Lung (tissue), 12 donors: ENCODE measurements around the gene SERP2. TPM values are rescaled to one million over a fixed set of nuclear protein-coding genes. Genes with fewer than 3 reads are reported as not detected.

Experiments used
- ATAC-seq: fragments of 200-7000 bp; cut with Tn5 transposase; one replicate; pipeline ENCODE4 v1.9.1; 2020; ENCODE audit warnings: moderate number of reproducible peaks; ENCODE audit not compliant: insufficient read depth, low FRiP score
- DNase-seq, 3 donors: peaks; one replicate each; pipeline ENCODE4 v3.0.0-alpha.2; 2013 to 2017
- H3K27ac ChIP-seq, 2 donors: one replicate each; pipeline ENCODE4 v1.5.1; 2013; ENCODE audit warnings: mild to moderate bottlenecking in 2 of 2, moderate library complexity in 2 of 2, control low read depth in 1 of 2, inconsistent platforms in 1 of 2, low read depth in 1 of 2, low read length in 1 of 2
- H3K27me3 ChIP-seq, 3 donors: one replicate each; pipeline ENCODE4 v1.5.1; 2013; ENCODE audit warnings: low read length in 2 of 3; ENCODE audit not compliant: control insufficient read depth in 3 of 3, insufficient read depth in 3 of 3
- H3K36me3 ChIP-seq, 4 donors: one replicate each; pipeline ENCODE4 v1.5.1; 2013; ENCODE audit warnings: low read length in 4 of 4, mild to moderate bottlenecking in 1 of 4, moderate library complexity in 1 of 4; ENCODE audit not compliant: control insufficient read depth in 4 of 4, insufficient read depth in 4 of 4
- H3K4me1 ChIP-seq, 5 donors: one replicate each; pipeline ENCODE4 v1.5.1; 2013; ENCODE audit warnings: low read length in 5 of 5, mild to moderate bottlenecking in 2 of 5, moderate library complexity in 1 of 5; ENCODE audit not compliant: control insufficient read depth in 5 of 5, insufficient read depth in 5 of 5
- H3K4me3 ChIP-seq: one replicate; pipeline ENCODE4 v1.5.1; 2013; ENCODE audit warnings: mild to moderate bottlenecking, control low read depth, moderate library complexity
- H3K9ac ChIP-seq, 2 donors: one replicate each; pipeline ENCODE4 v1.5.1; 2013; ENCODE audit warnings: low read length in 2 of 2, control low read depth in 1 of 2; ENCODE audit not compliant: insufficient read depth in 1 of 2
- H3K9me3 ChIP-seq, 4 donors: one replicate each; pipeline ENCODE4 v1.5.1; 2013; ENCODE audit warnings: low read length in 3 of 4, mild to moderate bottlenecking in 1 of 4, moderate library complexity in 1 of 4; ENCODE audit not compliant: control insufficient read depth in 4 of 4, insufficient read depth in 3 of 4
- WGBS, 2 donors: extraction: QIAGEN DNeasy Blood & Tissue Kit; methylation state at CpG; one replicate each; pipeline ENCODE4 v1.1.7; 2013; 5-methylcytosine and 5-hydroxymethylcytosine counted together
- polyA plus RNA-seq, 2 donors: library from polyadenylated mRNA; stranded (reverse); fragments of 200-250 nt; gene quantifications; one replicate each; pipeline ENCODE4 v1.2.1, GENCODE V29; 2013
- total RNA-seq, 2 donors: library from RNA; depleted of rRNA in 1 of 2; stranded (reverse); fragments of >200 nt in 1 of 2; gene quantifications; one replicate each; pipeline ENCODE4 v1.2.1, GENCODE V29; 2014 to 2021
- TF ChIP-seq, protein P1 (sequence below): IDR thresholded peaks from 2 replicates; pipeline ENCODE4 v1.5.1; 2012; ENCODE audit warnings: mild to moderate bottlenecking; ENCODE audit errors: control extremely low read depth, extremely low read depth
- donor health status: control.
- donor health status: control.
- donor health status: Bipolar disorder and iron deficiency.
- donor health status: healthy.
- donor health status: DM: yes; HTN: yes; CAD: no.

Gene SERP2
- total and polyA plus RNA-seq, 4 donors = 4.2 to 6.9 (median 5.9) TPM

DNA sequence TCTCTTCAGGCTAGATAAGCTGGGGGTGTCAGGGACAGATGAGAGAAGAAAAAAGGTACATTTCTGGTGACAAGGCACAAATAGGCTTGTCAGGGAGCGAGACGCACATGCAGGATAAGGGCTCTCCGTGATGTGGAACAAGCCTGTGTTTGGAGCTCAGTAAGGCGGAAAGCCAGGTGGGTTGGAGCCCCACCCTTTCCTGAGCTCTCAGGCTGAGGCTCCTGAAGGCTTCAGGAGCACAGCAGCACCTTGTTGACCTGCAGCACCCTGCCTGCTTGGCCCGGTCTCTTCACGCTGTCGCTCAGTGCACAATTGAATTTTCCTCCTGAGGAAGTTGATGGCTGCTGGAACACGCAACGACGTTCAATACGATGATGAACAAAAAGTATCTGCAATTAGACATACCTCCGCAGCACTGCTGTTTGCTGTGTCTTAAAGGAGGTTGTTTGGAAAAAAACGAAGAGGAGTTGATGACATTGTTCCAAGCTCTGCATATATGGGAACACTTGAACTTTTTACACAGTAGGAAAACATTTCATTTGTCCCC lies 29.3 kb downstream of the SERP2 start:
- Histone ChIP-seq H3K4me1 (peaks cover 0 to 21% (median 4%) of the 10 kb centered on the region in 5 donors), H3K9ac (no peak overlapping the region), H3K27me3 (no peaks in the 10 kb centered on the region), H3K36me3 (no peaks in the 10 kb centered on the region), H3K27ac (no peak overlapping the region), H3K9me3 (no peaks in the 10 kb centered on the region), H3K4me3 (no peak overlapping the region)
- DNase-seq (peak in 1 of 3 donors; percentile 23), ATAC-seq (no peak)
- WGBS, 2 donors = 72 to 76% methylated on average over 13 of the region's 13 CpGs
- TF ChIP-seq, protein P1, sequence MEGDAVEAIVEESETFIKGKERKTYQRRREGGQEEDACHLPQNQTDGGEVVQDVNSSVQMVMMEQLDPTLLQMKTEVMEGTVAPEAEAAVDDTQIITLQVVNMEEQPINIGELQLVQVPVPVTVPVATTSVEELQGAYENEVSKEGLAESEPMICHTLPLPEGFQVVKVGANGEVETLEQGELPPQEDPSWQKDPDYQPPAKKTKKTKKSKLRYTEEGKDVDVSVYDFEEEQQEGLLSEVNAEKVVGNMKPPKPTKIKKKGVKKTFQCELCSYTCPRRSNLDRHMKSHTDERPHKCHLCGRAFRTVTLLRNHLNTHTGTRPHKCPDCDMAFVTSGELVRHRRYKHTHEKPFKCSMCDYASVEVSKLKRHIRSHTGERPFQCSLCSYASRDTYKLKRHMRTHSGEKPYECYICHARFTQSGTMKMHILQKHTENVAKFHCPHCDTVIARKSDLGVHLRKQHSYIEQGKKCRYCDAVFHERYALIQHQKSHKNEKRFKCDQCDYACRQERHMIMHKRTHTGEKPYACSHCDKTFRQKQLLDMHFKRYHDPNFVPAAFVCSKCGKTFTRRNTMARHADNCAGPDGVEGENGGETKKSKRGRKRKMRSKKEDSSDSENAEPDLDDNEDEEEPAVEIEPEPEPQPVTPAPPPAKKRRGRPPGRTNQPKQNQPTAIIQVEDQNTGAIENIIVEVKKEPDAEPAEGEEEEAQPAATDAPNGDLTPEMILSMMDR = no peak

DNA sequence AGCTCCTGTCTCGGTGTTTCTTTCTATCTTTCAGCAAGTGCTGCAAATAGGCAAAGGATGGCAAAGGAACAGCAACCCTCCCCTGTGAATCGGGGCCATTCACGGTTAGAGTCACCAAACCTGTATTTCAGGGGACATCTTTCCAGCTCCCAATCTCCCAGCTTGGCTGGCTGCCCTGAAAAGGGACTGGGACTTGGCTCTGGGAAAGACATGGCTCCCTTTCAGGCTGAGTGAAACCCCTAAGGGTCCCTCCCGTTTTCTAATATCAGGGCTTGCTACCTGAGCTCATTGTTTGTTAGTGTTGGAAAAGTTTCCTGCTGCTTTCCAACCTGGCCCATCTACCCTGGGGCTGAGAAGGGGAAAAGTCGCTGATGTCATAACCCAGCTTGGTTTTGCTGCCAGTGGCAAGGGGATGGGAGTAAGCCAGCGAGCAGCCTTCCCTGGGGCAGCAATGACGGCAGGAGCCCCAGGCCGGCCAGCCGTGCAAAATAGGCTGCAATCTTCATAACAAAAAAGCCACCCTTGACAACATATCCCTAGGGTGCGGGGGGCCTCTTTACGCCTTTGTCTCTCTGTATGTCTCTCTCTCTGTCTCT lies 29.9 kb downstream of the SERP2 start:
- H3K27ac ChIP-seq = no peak overlapping the region
- no peak overlapping the region for H3K4me3 ChIP-seq
- WGBS, 2 donors = 75 to 89% methylated on average over 11 of the region's 11 CpGs
- peak; percentile 48 to 59 (median 57) for DNase-seq
- no peaks in the 10 kb centered on the region for H3K36me3 ChIP-seq
- no peak overlapping the region for H3K9ac ChIP-seq
- ATAC-seq = no peak
- no peaks in the 10 kb centered on the region for H3K9me3 ChIP-seq
- peaks cover 0 to 21% (median 4%) of the 10 kb centered on the region in 5 donors for H3K4me1 ChIP-seq
- TF ChIP-seq, protein P1 = no peak
- no peaks in the 10 kb centered on the region for H3K27me3 ChIP-seq

DNA sequence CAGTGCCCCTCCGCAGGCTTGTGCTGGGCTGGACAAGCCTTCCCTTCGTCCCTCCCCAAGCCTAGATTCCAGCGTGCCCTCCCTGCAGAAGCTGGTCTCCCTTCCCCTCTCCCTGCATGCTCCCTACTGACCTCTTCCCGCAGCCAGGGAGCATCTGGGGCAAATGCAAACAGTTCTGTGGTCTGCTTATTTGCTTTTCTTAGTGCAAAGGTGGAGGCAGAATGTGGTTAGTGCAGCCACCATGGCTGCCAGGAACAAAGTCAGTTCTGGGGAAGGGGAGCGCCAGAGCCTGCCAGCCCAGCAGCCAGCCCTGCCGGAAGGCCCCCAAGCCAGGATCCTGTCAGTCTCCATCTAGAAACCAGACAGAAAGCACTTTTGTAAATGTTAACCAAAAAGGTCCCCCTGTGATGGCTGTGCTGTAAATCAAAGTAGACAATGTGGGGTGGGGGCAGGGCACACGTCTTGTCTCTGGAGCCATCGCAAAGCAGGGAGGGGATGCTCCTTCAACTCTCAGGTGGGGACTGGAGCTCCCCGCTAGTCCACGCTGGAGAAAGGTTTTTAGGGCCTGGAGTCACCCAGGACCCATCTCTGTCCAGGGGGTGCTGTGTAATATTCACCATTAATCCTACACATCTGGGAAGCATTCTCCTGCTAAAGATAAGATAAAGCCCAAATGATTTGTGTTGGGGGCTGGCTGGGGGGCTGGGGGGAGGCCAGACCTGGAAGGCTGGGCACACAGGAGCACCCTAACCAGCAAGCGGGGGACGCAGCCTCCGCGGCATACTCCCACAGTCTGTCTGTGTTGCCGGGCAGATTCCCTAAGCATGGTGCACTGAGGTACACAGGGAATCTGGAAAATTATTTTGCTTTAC lies 30.9 kb downstream of the SERP2 start:
- WGBS, 2 donors = 84 to 85% methylated on average over 15 of the region's 15 CpGs
- Histone ChIP-seq H3K4me3 (no peak overlapping the region), H3K9me3 (no peaks in the 10 kb centered on the region), H3K36me3 (no peaks in the 10 kb centered on the region), H3K4me1 (peaks cover 0 to 21% (median 4%) of the 10 kb centered on the region in 5 donors), H3K27ac (no peak overlapping the region), H3K9ac (peak overlapping the region in 1 of 2 donors; percentile 16), H3K27me3 (no peaks in the 10 kb centered on the region)
- no peak for ATAC-seq
- no peak for DNase-seq
- TF ChIP-seq, protein P1 = no peak
